CD14-positive monocyte (primary cell): Measurements from ENCODE around the gene HES2. TPM values are rescaled to one million over a fixed set of nuclear protein-coding genes. Genes with fewer than 3 reads are reported as not detected.
A peak's percentile ranks its signal among the peaks of the same experiment; 100 is the strongest.

Experiments used
- DNase-seq, 3 donors: peaks; one replicate each; pipeline ENCODE4 v3.0.0-alpha.2; 2011 to 2022
- H2AFZ ChIP-seq: 2 replicates; pipeline ENCODE4 v1.6.0; 2012; ENCODE audit warnings: mild to moderate bottlenecking, low read depth, low read length, inconsistent platforms; ENCODE audit not compliant: insufficient read depth, poor library complexity, severe bottlenecking
- H3K27ac ChIP-seq, 2 donors: 1 replicate in 1 of 2; 2 replicates in 1 of 2; pipeline ENCODE4 v1.5.1; 2012 to 2013; ENCODE audit warnings: low read length in 2 of 2, control low read depth in 1 of 2, inconsistent platforms in 1 of 2, low read depth in 1 of 2, mild to moderate bottlenecking in 1 of 2
- H3K27me3 ChIP-seq, 2 donors: one replicate each; pipeline versions ENCODE4 v1.6.0 to v1.6.1; 2011 to 2013; ENCODE audit warnings: low read length in 2 of 2; ENCODE audit not compliant: control insufficient read depth in 2 of 2, insufficient read depth in 2 of 2
- H3K36me3 ChIP-seq, 2 donors: replicated peaks in 1 of 2; 1 replicate in 1 of 2; 2 replicates in 1 of 2; pipeline versions ENCODE4 v1.5.1 to v1.6.1; 2012 to 2013; ENCODE audit warnings: low read length in 2 of 2, control low read depth in 1 of 2, inconsistent platforms in 1 of 2, mild to moderate bottlenecking in 1 of 2; ENCODE audit not compliant: insufficient read depth in 2 of 2, control insufficient read depth in 1 of 2
- H3K4me1 ChIP-seq, 2 donors: 1 replicate in 1 of 2; 2 replicates in 1 of 2; pipeline versions ENCODE4 v1.5.1 to v1.6.1; 2012 to 2013; ENCODE audit warnings: low read length in 2 of 2, control low read depth in 1 of 2, inconsistent platforms in 1 of 2, mild to moderate bottlenecking in 1 of 2, moderate library complexity in 1 of 2; ENCODE audit not compliant: insufficient read depth in 2 of 2, control insufficient read depth in 1 of 2
- H3K4me2 ChIP-seq: replicated peaks from 2 replicates; pipeline ENCODE3; 2012; ENCODE audit warnings: low read length, moderate library complexity, mild to moderate bottlenecking; ENCODE audit not compliant: poor library complexity, severe bottlenecking; ENCODE audit errors: extremely low read depth
- H3K4me3 ChIP-seq, 3 experiments: fragments of 200-600 bp in 1 of 3; sonication (generic) in 1 of 3; replicated peaks in 1 of 3; 1 replicate in 2 of 3; 2 replicates in 1 of 3; pipeline ENCODE4 v1.5.1; 2011 to 2013; ENCODE audit warnings: low read length in 3 of 3, mild to moderate bottlenecking in 3 of 3, control low read depth in 2 of 3, low read depth in 2 of 3, inconsistent platforms in 1 of 3, moderate library complexity in 1 of 3
- H3K79me2 ChIP-seq: 2 replicates; pipeline ENCODE4 v1.6.0; 2012; ENCODE audit warnings: mild to moderate bottlenecking, control low read depth, inconsistent platforms, low read length, moderate library complexity; ENCODE audit not compliant: insufficient read depth
- H3K9ac ChIP-seq: 2 replicates; pipeline ENCODE4 v1.6.0; 2017; ENCODE audit warnings: low read length, mild to moderate bottlenecking; ENCODE audit not compliant: insufficient read depth, poor library complexity, severe bottlenecking
- H3K9me3 ChIP-seq, 2 donors: replicated peaks in 1 of 2; 1 replicate in 1 of 2; 2 replicates in 1 of 2; pipeline versions ENCODE4 v1.5.1 to v1.6.1; 2012 to 2013; ENCODE audit warnings: low read length in 2 of 2, control low read depth in 1 of 2; ENCODE audit not compliant: control insufficient read depth in 1 of 2, insufficient read depth in 1 of 2
- H4K20me1 ChIP-seq: 2 replicates; pipeline ENCODE4 v1.6.0; 2012; ENCODE audit warnings: mild to moderate bottlenecking, low read length, control low read depth, moderate library complexity; ENCODE audit not compliant: insufficient read depth
- H3K27ac Mint-ChIP-seq, 7 donors: one replicate each; pipeline ENCODE4 v1.8.0; 2020; ENCODE audit warnings: mild to moderate bottlenecking in 7 of 7, mixed read lengths in 7 of 7, moderate library complexity in 6 of 7, inconsistent platforms in 2 of 7
- H3K27me3 Mint-ChIP-seq, 3 donors: one replicate each; pipeline ENCODE4 v1.8.0; 2021 to 2022; ENCODE audit warnings: low read depth in 3 of 3, mild to moderate bottlenecking in 3 of 3, mixed read lengths in 3 of 3, moderate library complexity in 3 of 3, inconsistent platforms in 1 of 3
- H3K36me3 Mint-ChIP-seq, 2 donors: one replicate each; pipeline ENCODE4 v1.8.0; 2020; ENCODE audit warnings: mixed read lengths in 2 of 2, inconsistent platforms in 1 of 2, mild to moderate bottlenecking in 1 of 2
- H3K4me1 Mint-ChIP-seq: one replicate; pipeline ENCODE4 v1.8.0; 2020; ENCODE audit warnings: mild to moderate bottlenecking, mixed read lengths
- H3K4me3 Mint-ChIP-seq, 2 donors: one replicate each; pipeline ENCODE4 v1.8.0; 2020; ENCODE audit warnings: mild to moderate bottlenecking in 2 of 2, mixed read lengths in 2 of 2, moderate library complexity in 1 of 2
- H3K9me3 Mint-ChIP-seq, 7 donors: one replicate each; pipeline ENCODE4 v1.8.0; 2020 to 2022; ENCODE audit warnings: mixed read lengths in 7 of 7, mild to moderate bottlenecking in 6 of 7, moderate library complexity in 6 of 7, inconsistent platforms in 2 of 7
- WGBS: methylation state at CpG from one replicate; pipeline ENCODE4 v1.1.5; 2013; ENCODE audit warnings: missing lambda C conversion rate; ENCODE audit not compliant: insufficient coverage; 5-methylcytosine and 5-hydroxymethylcytosine counted together
- intact Hi-C, 2 donors: fragments of 100-400 bp; cut with micrococcal nuclease; formaldehyde crosslinking; loops; one replicate each; pipeline versions ENCODE4 v1.15.0 to v1.15.1; 2023
- polyA plus RNA-seq, 3 donors: library from polyadenylated mRNA; depleted of rRNA in 1 of 3; unstranded in 2 of 3; stranded (reverse) in 1 of 3; fragments of 300-500 nt in 2 of 3; fragments of >200 nt in 1 of 3; fragmentation: Illumina TruSeq in 2 of 3; gene quantifications; 1 replicate in 2 of 3; 2 replicates in 1 of 3; pipeline ENCODE4 v1.2.3, GENCODE V29; 2012 to 2021
- TF ChIP-seq, protein P1 (sequence below): fragments of 200-600 bp; IDR thresholded peaks from one replicate; pipeline ENCODE4 v1.8.0; 2022; ENCODE audit warnings: antibody characterized with exemption, mild to moderate bottlenecking

Gene HES2
- polyA plus RNA-seq, 3 donors: not detected

DNA sequence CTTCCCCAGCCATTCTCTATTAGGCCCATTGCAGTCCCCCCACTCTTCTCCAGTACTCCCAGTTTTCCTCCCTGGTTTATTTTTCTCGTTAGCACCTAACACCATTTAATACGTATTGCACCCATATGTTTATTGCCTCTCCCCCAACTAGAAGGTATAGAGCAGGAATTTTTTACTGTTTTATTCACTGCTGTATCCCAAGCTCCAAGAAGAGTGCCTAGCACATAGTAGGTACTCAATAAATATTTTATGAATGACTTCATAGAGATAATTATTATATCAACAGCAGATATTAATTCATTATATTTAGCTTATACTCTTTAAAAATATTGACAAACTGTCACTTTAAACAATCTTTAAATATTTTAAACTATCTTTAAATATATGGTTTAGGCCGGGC is 20.4 kb downstream of the HES2 start:
- intact Hi-C loops: loop anchor here in 1 of 2 donors (10.0 kb wide), 2 partner anchors 156 to 404 kb away; partner anchors contain the start of genes NOL9, NPHP4 and TAS1R1
- H3K27me3 Mint-ChIP-seq: peaks cover 14 to 17% (median 15%) of the 10 kb centered on the region in 3 donors
- DNase-seq: no peak
- Histone ChIP-seq H3K9me3 (no peaks in the 10 kb centered on the region), H3K27ac (no peak overlapping the region), H3K27me3 (no peaks in the 10 kb centered on the region), H4K20me1 (no peaks in the 10 kb centered on the region), H3K4me2 (no peak overlapping the region), H3K4me3 (no peak overlapping the region), H3K4me1 (peaks cover 7 to 15% of the 10 kb centered on the region in 2 donors), H3K36me3 (no peaks in the 10 kb centered on the region), H3K9ac (no peak overlapping the region), H2AFZ (no peak overlapping the region), H3K79me2 (no peaks in the 10 kb centered on the region)
- peaks cover 18% of the 10 kb centered on the region for H3K4me1 Mint-ChIP-seq
- no CpG with 5 or more reads among the region's 3 CpGs for WGBS
- no peak overlapping the region for H3K4me3 Mint-ChIP-seq
- H3K36me3 Mint-ChIP-seq: no peaks in the 10 kb centered on the region
- H3K27ac Mint-ChIP-seq: no peak overlapping the region
- H3K9me3 Mint-ChIP-seq: peaks cover 0 to 6% (median 0%) of the 10 kb centered on the region in 7 donors
- TF ChIP-seq, protein P1, sequence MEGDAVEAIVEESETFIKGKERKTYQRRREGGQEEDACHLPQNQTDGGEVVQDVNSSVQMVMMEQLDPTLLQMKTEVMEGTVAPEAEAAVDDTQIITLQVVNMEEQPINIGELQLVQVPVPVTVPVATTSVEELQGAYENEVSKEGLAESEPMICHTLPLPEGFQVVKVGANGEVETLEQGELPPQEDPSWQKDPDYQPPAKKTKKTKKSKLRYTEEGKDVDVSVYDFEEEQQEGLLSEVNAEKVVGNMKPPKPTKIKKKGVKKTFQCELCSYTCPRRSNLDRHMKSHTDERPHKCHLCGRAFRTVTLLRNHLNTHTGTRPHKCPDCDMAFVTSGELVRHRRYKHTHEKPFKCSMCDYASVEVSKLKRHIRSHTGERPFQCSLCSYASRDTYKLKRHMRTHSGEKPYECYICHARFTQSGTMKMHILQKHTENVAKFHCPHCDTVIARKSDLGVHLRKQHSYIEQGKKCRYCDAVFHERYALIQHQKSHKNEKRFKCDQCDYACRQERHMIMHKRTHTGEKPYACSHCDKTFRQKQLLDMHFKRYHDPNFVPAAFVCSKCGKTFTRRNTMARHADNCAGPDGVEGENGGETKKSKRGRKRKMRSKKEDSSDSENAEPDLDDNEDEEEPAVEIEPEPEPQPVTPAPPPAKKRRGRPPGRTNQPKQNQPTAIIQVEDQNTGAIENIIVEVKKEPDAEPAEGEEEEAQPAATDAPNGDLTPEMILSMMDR: no peak

DNA sequence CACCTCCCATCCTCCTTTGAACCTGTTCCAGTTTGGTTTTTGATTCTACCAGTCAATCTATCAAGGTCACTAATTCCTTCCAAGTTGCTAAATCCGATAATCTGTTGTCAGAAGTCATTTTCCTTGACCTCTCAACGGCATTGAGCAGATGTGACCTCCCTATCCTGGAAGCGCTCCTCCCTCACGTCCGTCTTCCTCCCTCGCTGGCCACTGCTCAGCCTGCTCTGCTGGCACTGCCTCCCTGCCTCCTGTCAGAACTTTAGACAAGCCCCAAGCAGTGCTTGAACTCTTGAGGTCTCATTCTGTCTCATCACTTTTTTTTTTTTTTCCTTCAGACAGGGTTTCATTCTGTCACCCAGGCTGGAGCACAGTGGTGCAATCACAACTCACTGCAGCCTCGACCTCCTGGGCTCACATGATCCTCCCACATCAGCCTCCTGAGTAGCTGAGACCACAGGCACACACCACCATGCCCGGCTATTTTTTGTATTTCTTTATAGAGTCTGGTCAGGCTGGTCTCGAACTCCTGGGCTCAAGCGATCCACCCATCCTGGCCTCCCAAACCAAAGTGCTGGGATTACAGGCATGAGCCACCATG is 21.8 kb downstream of the HES2 start:
- peaks cover 0 to 6% (median 0%) of the 10 kb centered on the region in 7 donors for H3K9me3 Mint-ChIP-seq
- no peaks in the 10 kb centered on the region for H3K9me3 ChIP-seq
- WGBS: 81% methylated on average over 8 of the region's 10 CpGs
- no peak overlapping the region for H3K4me3 ChIP-seq
- no peak overlapping the region for H2AFZ ChIP-seq
- no peaks in the 10 kb centered on the region for H3K36me3 Mint-ChIP-seq
- no peaks in the 10 kb centered on the region for H3K36me3 ChIP-seq
- H3K27me3 Mint-ChIP-seq: peaks cover 7 to 15% (median 12%) of the 10 kb centered on the region in 3 donors
- intact Hi-C loops: loop anchor here in 1 of 2 donors (10.0 kb wide), 2 partner anchors 157 to 403 kb away; partner anchors contain the start of genes NOL9, NPHP4 and TAS1R1
- TF ChIP-seq, protein P1: no peak
- H3K27ac Mint-ChIP-seq: peak overlapping the region in 1 of 7 donors; percentile 10
- H3K4me1 Mint-ChIP-seq: peaks cover 23% of the 10 kb centered on the region
- H3K4me1 ChIP-seq: peaks cover 12 to 20% of the 10 kb centered on the region in 2 donors
- no peaks in the 10 kb centered on the region for H3K27me3 ChIP-seq
- no peak for DNase-seq
- no peak overlapping the region for H3K4me3 Mint-ChIP-seq
- no peak overlapping the region for H3K9ac ChIP-seq
- H3K79me2 ChIP-seq: no peaks in the 10 kb centered on the region
- no peak overlapping the region for H3K27ac ChIP-seq
- H3K4me2 ChIP-seq: no peak overlapping the region
- no peaks in the 10 kb centered on the region for H4K20me1 ChIP-seq
